HG02571 (cell line): ENCODE measurements around the gene LY6G6C.

Source experiments
- ATAC-seq: cut with Tn5 transposase; IDR thresholded peaks from one replicate; pipeline ENCODE4 v1.9.1; 2021; ENCODE audit warnings: mild to moderate bottlenecking, moderate library complexity; ENCODE audit not compliant: unreplicated experiment

Gene LY6G6C

DNA sequence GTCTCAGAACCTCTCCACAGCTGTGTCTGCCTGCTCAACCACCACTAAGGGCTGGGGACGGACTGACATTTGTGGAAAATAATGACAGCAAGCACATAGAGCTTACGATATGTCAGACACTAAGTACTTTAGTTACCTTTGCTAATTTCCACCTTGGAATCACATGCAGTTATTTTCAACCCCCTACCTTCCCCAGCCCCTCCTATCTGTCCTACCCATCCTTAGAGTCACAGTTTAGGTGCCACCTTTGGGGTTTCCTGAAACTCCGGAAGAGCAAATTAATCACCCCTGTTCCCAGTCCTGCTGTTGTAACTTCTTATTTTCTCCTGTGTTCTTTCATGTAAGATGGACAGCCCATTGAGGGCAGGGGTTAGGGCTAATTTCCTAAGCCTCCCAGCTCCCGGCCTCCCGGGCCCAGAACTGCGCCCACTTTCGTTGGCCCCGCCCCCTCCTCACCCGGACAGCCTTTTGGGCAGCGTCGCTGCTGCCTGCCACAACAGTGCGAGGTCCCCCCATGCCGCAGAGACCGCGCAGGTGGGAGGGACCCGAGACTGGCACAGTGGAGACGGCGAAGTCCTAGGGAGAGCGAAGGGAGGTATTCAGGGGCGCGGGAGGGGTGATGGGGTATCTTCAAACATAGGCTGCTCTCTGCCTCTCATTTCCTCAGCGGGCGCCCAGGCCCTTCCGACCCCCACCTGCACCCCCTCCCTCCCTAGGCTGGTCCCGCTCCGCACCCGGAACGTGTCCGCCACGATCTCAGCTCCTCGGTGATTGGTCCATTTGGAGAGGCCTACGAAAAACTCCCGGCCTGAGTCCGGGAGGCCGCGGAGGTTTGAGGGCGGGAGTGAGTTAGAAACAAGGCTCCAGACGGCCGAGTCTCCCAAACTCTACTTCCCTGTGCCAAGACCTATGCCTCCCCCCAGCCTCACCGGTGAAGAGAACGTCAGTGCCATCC is 6.4 kb upstream of the LY6G6C start:
- ATAC-seq = no peak

- ATAC-seq = no peak
These were observed 5.6 kb upstream of the LY6G6C start for GRCh38 chr6:31727034-31727716.

- ATAC-seq = no peak
These were observed 4.2 kb upstream of the LY6G6C start for GRCh38 chr6:31725502-31726350.

DNA sequence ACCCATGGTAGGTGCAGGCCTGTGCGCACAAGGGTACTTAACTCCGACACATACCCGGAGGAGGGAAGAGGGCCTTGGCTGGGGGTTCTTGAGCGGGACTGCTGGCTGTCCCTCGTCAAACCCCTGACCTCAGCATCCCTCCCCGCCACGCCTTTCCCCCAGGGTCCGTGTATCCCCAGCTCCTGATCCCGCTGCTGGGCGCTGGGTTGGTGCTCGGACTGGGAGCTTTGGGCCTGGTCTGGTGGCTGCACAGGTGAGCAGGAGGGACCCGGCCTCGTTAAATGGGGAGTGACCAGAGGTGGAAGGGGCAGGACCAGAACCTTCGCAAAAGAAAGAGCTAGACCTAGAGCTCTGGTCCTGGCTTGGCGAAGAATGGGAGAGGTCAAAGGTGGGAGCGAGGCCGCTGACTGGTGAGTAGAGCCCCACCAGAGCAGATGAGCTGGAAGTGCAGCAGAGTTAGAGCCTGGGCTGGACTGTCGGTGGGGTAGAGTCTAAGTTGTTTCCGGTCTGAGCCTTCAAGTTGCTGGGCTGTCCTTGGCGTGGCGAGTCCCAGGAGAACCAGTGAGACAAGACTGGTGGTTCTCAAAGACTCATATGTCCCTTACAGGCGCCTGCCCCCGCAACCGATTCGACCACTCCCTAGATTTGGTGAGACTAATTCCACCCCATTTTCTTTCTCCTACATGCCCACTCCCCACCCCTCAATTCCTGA is 2.6 kb upstream of the LY6G6C start:
- ATAC-seq = no peak

GRCh38 chr6:31723245-31723979 is 1.9 kb upstream of the LY6G6C start, which contains the start of gene MPIG6B:
MPIG6B (plus strand) TSS chr6:31723373; CDS start chr6:31723384, 11 bp downstream.
- ATAC-seq = no peak

DNA sequence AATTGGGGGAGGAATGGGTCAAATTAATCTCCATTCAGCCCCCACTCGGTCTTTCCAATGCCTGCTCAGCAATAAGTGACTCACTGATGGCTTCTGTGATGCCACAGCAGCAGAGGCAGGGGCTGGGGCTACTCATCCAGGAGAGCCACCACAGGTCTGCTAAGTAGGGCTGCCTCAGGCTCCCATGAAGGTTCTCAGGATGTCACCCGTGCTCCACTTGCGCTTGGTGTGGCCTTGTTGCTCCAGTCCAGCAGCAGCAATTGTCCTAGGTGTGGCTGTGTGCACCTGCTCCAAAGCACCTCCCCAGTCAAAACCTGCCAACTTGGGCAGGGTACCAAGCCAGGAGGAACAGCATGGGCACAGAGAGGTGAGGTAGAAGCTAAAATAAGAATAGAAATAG is 627 bp upstream of the LY6G6C start:
- no peak for ATAC-seq

- ATAC-seq = no peak
These were observed 1.3 kb downstream of the LY6G6C start for GRCh38 chr6:31720196-31720770.

- no peak for ATAC-seq
These were observed 2.5 kb downstream of the LY6G6C start for GRCh38 chr6:31719001-31719400.

DNA sequence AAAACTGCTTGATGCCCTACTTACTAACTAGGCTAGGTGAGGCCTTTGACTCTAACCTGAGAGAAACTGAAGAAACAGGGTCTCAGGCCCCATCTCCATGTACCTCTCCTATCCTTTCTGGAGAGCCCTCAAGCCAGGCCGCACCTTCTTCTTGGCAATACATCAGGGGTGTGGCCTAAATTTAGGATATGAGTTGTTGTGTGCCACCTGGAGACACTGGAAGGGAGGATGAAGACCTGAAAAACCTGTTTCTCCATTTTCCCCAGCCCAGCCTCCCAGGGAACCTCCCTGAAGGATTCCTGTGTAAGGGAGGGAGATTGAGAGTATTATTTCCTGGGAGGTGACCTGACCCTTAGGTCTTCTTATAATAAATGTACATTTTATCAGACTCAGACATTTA is 3.3 kb downstream of the LY6G6C start:
- no peak for ATAC-seq

DNA sequence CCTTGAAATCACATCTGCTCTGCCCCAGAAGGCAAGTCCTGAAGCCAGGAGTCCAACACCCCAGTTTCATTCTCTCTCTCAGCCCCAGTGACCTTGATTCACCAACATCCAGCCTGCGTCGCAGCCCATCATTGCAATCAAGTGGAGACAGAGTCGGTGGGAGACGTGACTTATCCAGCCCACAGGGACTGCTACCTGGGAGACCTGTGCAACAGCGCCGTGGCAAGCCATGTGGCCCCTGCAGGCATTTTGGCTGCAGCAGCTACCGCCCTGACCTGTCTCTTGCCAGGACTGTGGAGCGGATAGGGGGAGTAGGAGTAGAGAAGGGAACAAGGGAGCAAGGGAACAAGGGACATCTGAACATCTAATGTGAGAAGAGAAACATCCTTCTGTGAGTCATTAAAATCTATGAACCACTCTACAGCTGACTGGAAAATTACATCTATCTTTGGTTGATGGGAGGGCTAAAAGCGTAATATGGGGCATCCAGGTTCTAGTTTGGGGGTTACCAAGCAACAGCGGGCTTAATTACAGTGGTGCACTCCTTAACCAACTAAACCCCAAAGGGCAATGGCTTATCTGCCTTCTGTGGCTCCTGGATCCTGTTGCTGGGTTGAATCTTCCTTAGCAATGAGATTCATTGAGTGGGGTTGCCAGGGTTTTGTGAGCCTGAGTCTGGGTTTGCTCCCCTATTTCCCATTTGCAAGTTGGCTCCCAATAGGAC is 3.9 kb downstream of the LY6G6C start:
- ATAC-seq = no peak

- ATAC-seq = no peak
These were observed 6.3 kb downstream of the LY6G6C start, which contains the start of gene LY6G6D for GRCh38 chr6:31715022-31715958. LY6G6D (plus strand) TSS chr6:31715348; CDS start chr6:31715356, 8 bp downstream.

DNA sequence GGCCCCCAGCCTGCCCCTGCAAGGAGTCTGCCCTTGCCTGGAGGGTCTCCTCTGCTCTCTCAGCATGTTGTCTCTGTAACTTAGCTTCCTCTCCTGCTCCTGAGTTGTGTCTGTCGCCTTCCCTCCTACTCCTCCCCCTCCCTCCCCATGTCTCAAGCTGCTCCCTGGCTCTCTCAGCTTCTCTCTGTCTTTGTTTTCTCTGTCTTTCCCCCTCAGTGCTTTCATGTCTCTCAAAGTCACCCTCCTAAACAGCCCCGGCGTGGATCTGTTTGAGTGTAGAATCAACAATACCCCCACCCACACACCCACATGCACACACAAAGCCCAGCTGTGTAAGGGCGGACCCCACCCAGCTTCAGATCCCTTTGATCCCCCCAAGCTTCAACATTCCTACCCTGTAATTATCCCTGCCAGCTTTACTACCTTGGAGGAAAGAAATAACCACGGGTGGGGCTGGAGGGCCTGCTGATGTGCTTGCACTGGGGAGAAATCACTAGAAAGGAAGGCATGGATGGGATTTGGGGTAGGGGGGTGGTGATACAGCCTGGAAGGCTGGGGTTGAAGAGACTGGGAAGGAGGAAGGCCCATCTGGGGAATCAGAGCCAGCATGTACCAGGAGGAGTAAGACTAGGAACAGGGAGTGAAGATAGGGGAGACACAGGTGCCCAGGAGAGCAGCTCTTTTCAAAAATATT is 7.4 kb downstream of the LY6G6C start:
- ATAC-seq = no peak

DNA sequence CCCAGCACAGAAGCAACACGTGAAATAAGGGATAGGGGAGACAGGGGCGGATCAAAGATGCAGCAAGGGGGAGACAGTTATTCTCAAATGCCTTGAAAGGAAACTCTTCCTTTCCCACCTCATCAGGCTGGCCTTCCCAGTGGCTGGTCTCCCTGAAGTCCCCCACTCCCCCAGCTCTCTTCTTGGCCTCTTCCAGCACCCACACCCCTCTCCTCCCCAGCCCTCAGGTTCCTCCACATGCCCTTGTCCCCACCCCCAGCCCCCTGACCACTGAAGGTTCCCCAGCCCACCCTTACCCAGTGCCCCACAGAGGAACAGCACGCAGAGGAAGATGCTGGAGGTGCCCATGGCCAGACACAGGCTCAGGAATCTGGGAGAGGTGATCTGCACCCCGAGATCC is 8.1 kb downstream of the LY6G6C start:
- no peak for ATAC-seq

DNA sequence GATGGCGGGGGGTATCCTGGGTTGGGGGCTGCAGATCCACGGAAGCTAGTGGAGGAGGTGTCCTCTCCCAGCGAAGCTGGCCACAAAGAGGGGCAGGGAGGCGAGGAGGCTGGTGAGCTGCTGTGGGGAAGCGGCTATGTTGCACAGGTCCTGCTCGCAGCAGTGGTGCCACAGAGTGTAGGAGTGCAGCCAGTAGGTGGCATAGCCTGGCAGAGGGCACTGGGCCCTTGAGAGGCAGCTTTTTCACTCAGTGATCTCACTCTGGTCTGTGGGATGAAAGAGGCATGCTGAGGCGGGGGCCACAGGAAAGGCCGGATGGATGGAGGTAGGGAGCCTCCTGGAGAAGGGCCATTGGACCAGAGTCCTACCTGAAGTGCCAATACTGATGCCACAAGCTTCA is 9.2 kb downstream of the LY6G6C start:
- no peak for ATAC-seq

- no peak for ATAC-seq
These were observed 10.3 kb downstream of the LY6G6C start for GRCh38 chr6:31711233-31711632.

DNA sequence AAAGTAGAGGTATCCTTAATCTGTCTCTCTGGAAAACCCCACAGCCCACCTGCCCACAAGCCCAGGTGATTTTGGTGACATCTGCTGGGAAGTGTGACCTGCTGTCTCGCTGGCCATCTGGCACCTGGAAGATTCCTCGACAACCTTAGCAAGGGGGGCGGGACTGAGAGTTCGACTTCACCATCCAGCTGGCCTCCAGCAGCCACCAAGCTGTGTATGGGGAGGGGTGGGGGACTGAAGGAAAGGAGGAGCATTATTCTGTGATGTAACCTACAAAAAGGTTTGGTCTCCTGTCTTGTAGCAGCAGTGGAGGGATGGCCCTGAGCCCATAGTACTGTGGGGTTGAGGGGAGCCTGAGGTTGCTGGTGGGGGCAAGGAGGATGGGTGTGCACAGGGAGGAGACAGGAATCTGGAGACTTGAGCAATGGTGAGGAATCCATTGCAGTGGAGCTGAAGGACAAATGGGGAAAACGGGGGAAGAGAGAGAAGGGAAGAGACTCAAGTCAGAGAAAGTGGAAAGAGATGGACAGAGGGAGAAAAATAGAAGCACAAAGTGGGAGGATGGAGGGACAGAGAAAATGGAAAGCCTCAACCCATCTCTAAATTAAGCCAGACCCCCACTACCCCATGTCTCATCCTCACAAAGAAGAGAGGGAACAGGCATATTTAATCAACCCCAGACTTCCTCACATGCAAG is 10.9 kb downstream of the LY6G6C start:
- no peak for ATAC-seq
